RCC 7860 (cell line): ENCODE results near the gene CALU.
A peak's percentile ranks its signal among the peaks of the same experiment; 100 is the strongest.

Source experiments
- DNase-seq: peaks from one replicate; pipeline ENCODE4 v3.0.0-alpha.2; 2015; ENCODE audit warnings: low spot score
- FAIRE-seq: peaks from 2 replicates; lab custom pipeline; 2012; peaks lifted over from hg19 to GRCh38; lab: Jason Lieb, UNC

CALU gene

GRCh38 chr7:128781851-128782250 is 42.7 kb downstream of the CALU start:
- FAIRE-seq: no peak
- no peak for DNase-seq

GRCh38 chr7:128783143-128783861 is 44.1 kb downstream of the CALU start:
- FAIRE-seq: no peak

GRCh38 chr7:128785738-128786137 is 46.6 kb downstream of the CALU start:
- DNase-seq: no peak
- FAIRE-seq: no peak

More at GRCh38 chr7:128783143-128783861, 44.1 kb downstream of the CALU start:
- DNase-seq: peak; percentile 71

- DNase-seq (no peak), FAIRE-seq (no peak)
Observed at GRCh38 chr7:128788446-128789412, 49.6 kb downstream of the CALU start.

- DNase-seq (no peak), FAIRE-seq (no peak)
Observed at GRCh38 chr7:128790315-128791041, 51.3 kb downstream of the CALU start.

GRCh38 chr7:128791121-128791971 is 52.2 kb downstream of the CALU start, which contains the start of gene CCDC136:
TSS of gene CCDC136 (plus strand) at chr7:128791968. CDS start at chr7:128792412, 444 bp downstream.
- DNase-seq (peak; percentile 45), FAIRE-seq (no peak)

GRCh38 chr7:128791972-128792327 is 52.8 kb downstream of the CALU start:
- no peak for FAIRE-seq
- no peak for DNase-seq

- FAIRE-seq (no peak), DNase-seq (no peak)
Observed at GRCh38 chr7:128792471-128793180, 53.5 kb downstream of the CALU start.

GRCh38 chr7:128793181-128793547 is 54.0 kb downstream of the CALU start:
- no peak for DNase-seq
- FAIRE-seq: no peak

GRCh38 chr7:128794020-128794419 is 54.9 kb downstream of the CALU start:
- FAIRE-seq (no peak), DNase-seq (no peak)

GRCh38 chr7:128794436-128794835 is 55.3 kb downstream of the CALU start:
- FAIRE-seq: no peak

GRCh38 chr7:128795129-128795528 is 56.0 kb downstream of the CALU start:
- no peak for DNase-seq

More at GRCh38 chr7:128794436-128794835, 55.3 kb downstream of the CALU start:
- no peak for DNase-seq

GRCh38 chr7:128796327-128796726 is 57.2 kb downstream of the CALU start:
- FAIRE-seq (no peak), DNase-seq (no peak)

More at GRCh38 chr7:128795129-128795528, 56.0 kb downstream of the CALU start:
- FAIRE-seq: no peak

- DNase-seq: no peak
- no peak for FAIRE-seq
Observed at GRCh38 chr7:128799451-128799850, 60.3 kb downstream of the CALU start.

GRCh38 chr7:128800567-128800966 is 61.4 kb downstream of the CALU start:
- FAIRE-seq (no peak), DNase-seq (no peak)

- DNase-seq: no peak
- FAIRE-seq: no peak
Observed at GRCh38 chr7:128801003-128801402, 61.8 kb downstream of the CALU start.

- FAIRE-seq (no peak), DNase-seq (no peak)
Observed at GRCh38 chr7:128801667-128802418, 62.7 kb downstream of the CALU start.

- FAIRE-seq: no peak
- no peak for DNase-seq
Observed at GRCh38 chr7:128804484-128804883, 65.3 kb downstream of the CALU start.

- FAIRE-seq: no peak
- DNase-seq: no peak
Observed at GRCh38 chr7:128805225-128805624, 66.1 kb downstream of the CALU start.
